ENCODE data around the gene C1orf226.

Gene C1orf226

GRCh38 chr1:162389971-162390370 lies 8.4 kb downstream of the C1orf226 start:
- no peaks in the 10 kb centered on the region for H3K4me1 ChIP-seq

DNA sequence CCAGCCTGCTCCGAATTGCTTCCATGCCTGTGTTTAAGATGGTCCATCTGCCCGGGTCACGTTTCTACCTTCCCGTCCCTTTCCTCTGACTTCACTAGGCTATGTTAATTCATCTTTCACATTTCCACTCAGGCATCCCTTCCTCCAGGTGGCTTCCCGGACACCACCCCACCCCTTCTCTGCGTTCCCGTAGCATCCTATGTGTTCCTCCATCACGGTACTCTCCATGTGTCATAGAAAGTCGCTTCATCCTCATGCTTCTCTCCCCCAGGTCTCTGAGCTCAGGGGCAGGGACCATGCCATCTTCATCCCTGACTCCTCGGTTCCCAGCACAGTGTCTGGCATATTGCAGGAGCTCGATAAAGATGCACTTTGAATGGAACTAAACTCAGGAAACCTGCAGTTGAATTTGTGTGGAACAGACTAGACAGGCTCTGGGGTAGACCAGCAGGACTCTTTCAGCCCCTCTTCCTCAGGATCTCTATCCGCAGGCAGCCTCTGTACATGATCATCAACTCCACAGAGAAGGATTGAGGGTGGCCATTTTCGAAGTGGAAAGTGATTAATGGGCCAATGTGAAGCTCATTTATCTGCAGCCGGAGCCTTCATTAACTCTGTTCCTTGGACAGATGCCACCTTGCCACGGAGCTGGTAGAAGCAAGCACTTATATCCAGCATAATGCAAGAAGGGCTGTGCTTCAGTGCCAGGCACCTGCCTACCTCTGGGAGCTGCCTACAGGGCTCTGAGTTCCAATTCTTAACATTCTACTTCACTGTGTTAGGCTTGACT lies 9.1 kb downstream of the C1orf226 start:
- TF ChIP-seq, protein P1, sequence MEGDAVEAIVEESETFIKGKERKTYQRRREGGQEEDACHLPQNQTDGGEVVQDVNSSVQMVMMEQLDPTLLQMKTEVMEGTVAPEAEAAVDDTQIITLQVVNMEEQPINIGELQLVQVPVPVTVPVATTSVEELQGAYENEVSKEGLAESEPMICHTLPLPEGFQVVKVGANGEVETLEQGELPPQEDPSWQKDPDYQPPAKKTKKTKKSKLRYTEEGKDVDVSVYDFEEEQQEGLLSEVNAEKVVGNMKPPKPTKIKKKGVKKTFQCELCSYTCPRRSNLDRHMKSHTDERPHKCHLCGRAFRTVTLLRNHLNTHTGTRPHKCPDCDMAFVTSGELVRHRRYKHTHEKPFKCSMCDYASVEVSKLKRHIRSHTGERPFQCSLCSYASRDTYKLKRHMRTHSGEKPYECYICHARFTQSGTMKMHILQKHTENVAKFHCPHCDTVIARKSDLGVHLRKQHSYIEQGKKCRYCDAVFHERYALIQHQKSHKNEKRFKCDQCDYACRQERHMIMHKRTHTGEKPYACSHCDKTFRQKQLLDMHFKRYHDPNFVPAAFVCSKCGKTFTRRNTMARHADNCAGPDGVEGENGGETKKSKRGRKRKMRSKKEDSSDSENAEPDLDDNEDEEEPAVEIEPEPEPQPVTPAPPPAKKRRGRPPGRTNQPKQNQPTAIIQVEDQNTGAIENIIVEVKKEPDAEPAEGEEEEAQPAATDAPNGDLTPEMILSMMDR (IDR thresholded peaks at IDR 0.05; ENCODE audit: low read depth, low read length): no peak
- Histone ChIP-seq H3K9me3 (no peaks in the 10 kb centered on the region), H3K4me3 (ENCODE audit: low read depth, low read length) (no peak overlapping the region), H3K27me3 (no peaks in the 10 kb centered on the region), H3K4me1 (no peaks in the 10 kb centered on the region), H3K36me3 (no peaks in the 10 kb centered on the region)
- DNase-seq: no peak

More at GRCh38 chr1:162389971-162390370, 8.4 kb downstream of the C1orf226 start:
- DNase-seq: no peak
- no peak overlapping the region for H3K4me3 ChIP-seq (ENCODE audit: low read depth, low read length)
- H3K9me3 ChIP-seq: no peaks in the 10 kb centered on the region
- H3K27me3 ChIP-seq: no peaks in the 10 kb centered on the region
- TF ChIP-seq, protein P1 (IDR thresholded peaks at IDR 0.05; ENCODE audit: low read depth, low read length): no peak
- no peaks in the 10 kb centered on the region for H3K36me3 ChIP-seq

GRCh38 chr1:162391790-162392563 lies 10.4 kb downstream of the C1orf226 start:
- Histone ChIP-seq H3K4me3 (ENCODE audit: low read depth, low read length) (no peak overlapping the region), H3K36me3 (no peaks in the 10 kb centered on the region), H3K4me1 (no peaks in the 10 kb centered on the region), H3K27me3 (no peaks in the 10 kb centered on the region), H3K9me3 (no peaks in the 10 kb centered on the region)
- TF ChIP-seq, protein P1 (IDR thresholded peaks at IDR 0.05; ENCODE audit: low read depth, low read length): peak; percentile 90
- peak; percentile 34 for DNase-seq

- no peak for DNase-seq
- TF ChIP-seq, protein P1 (IDR thresholded peaks at IDR 0.05; ENCODE audit: low read depth, low read length): no peak
- no peaks in the 10 kb centered on the region; the same call in 1 of the 2 replicates for H3K27me3 ChIP-seq
- no peaks in the 10 kb centered on the region for H3K36me3 ChIP-seq
- H3K4me1 ChIP-seq: no peaks in the 10 kb centered on the region
- no peaks in the 10 kb centered on the region for H3K9me3 ChIP-seq
- H3K4me3 ChIP-seq (ENCODE audit: low read depth, low read length): no peak overlapping the region
Measured at GRCh38 chr1:162396201-162396906, 14.8 kb downstream of the C1orf226 start.

DNA sequence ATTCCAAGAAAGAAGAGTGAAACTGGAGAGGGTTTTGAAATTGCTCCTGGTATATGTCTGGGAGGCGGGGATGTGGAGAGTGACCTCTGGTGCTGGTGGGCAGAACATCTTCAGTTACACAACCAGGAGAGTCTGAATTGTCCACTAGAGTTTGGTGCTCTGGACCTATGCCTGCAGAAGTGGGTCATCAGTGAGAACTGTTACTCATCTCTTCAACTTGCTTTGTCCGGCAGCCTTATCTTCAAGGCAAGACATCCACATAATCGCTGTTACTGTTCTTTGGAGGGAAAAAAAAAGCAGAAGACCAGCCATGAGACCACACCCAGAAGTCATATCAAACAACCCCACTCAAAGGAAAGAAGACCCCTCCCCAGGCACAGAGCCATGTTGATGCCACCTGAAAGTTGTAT lies 15.5 kb downstream of the C1orf226 start:
- TF ChIP-seq, protein P1 (IDR thresholded peaks at IDR 0.05; ENCODE audit: low read depth, low read length): 0 out of 2 replicates have a peak, but pooled peaks have one; percentile 9
- Histone ChIP-seq H3K4me1 (no peaks in the 10 kb centered on the region), H3K36me3 (no peaks in the 10 kb centered on the region), H3K4me3 (ENCODE audit: low read depth, low read length) (no peak overlapping the region), H3K27me3 (no peaks in the 10 kb centered on the region; the same call in 1 of the 2 replicates), H3K9me3 (no peaks in the 10 kb centered on the region)
- DNase-seq: no peak
